Mucosa of stomach (tissue), 1 donor: ENCODE results near the gene TRMT61B.

Experiments
- H3K27me3 ChIP-seq: one replicate; pipeline ENCODE4 v1.7.0; 2013; ENCODE audit warnings: mild to moderate bottlenecking, low read length; ENCODE audit not compliant: control insufficient read depth, insufficient read depth
- H3K36me3 ChIP-seq: one replicate; pipeline ENCODE4 v1.7.0; 2013; ENCODE audit warnings: low read length; ENCODE audit not compliant: control insufficient read depth, insufficient read depth
- H3K4me1 ChIP-seq: one replicate; pipeline ENCODE4 v1.7.0; 2013; ENCODE audit warnings: mild to moderate bottlenecking, low read length; ENCODE audit not compliant: control insufficient read depth, insufficient read depth
- H3K4me3 ChIP-seq: one replicate; pipeline ENCODE4 v1.7.0; 2013; ENCODE audit warnings: low read length
- H3K9ac ChIP-seq: one replicate; pipeline ENCODE4 v1.7.0; 2013; ENCODE audit warnings: mild to moderate bottlenecking, low read length, moderate library complexity
- H3K9me3 ChIP-seq: one replicate; pipeline ENCODE4 v1.7.0; 2013; ENCODE audit warnings: mild to moderate bottlenecking, low read length, moderate library complexity; ENCODE audit not compliant: control insufficient read depth
- donor health status: Pancreatic carcinoma.

TRMT61B gene

DNA sequence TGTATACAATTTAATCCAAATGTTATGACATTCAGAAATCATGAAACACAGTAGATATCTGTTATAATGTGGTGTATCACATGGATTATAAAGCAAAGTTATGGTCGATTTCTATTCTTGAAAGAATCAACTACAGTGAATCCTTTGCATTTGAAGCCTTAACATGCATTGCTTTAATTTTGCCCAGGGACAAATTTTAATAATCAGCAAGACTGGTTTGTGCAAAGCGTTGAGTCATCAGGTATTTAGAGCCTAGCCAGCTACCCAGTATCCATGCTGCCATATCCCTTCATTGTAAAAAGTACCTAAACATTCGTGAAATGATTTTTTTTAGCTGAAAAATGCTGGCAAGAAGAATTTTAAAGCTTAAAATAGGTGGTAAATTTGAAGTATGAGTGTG, 68.4 kb downstream of the TRMT61B start:
- Histone ChIP-seq H3K36me3 (no peaks in the 10 kb centered on the region), H3K27me3 (no peaks in the 10 kb centered on the region), H3K9ac (no peak overlapping the region), H3K4me1 (no peaks in the 10 kb centered on the region), H3K4me3 (no peak overlapping the region), H3K9me3 (no peaks in the 10 kb centered on the region)
